Measurements from ENCODE around the gene ZNF821.
A peak's percentile ranks its signal among the peaks of the same experiment; 100 is the strongest.
"Not testable (repeated sequence)": the region's sequence is repeated elsewhere in the genome, so short reads cannot be mapped to it uniquely, and the experiment has no call there.

ZNF821 gene

DNA sequence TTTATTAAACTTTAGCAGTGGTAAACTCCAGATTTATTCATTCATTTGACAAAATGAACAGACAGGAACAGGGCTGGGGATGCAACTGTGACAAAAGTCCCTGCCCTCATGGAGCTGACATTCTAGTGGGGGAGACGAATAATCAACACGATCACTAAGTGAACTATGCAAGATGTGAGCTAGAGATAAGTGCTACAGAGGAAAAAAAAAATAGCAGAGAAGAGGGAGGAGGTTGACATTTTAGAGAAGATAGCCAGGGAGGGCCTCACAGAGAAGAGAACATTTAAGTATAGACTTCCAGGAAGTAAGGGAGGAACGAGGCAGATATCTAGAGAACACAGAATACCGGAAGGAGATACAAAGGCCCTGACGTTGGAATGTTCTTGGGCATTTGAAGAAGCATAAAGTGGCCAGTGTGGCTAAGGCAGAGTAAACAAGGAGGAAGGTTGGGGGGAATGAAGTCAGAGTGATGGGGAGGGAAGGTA, 57.4 kb downstream of the ZNF821 start:
- H3K27ac ChIP-seq, result no peak overlapping the region
- no peak for DNase-seq (ENCODE audit: low read depth, low spot score)

DNA sequence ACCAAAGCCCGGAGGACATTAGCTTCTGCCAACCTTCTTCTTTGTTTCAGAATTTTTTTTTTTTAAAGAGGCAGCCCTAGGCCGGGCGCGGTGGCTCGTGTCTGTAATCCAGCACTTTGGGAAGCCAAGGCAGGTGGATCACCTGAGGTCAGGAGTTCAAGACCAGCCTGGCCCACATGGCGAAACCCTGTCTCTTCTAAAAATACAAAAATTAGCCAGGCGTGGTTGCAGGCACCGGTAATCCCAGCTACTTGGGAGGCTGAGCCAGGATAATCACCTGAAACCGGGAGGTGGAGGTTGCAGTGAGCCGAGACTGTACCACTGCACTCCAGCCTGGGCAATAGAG, 66.9 kb downstream of the ZNF821 start:
- not testable (repeated sequence) for DNase-seq (ENCODE audit: low read depth, low spot score)
- H3K27ac ChIP-seq, result peak overlapping the region; percentile 30

DNA sequence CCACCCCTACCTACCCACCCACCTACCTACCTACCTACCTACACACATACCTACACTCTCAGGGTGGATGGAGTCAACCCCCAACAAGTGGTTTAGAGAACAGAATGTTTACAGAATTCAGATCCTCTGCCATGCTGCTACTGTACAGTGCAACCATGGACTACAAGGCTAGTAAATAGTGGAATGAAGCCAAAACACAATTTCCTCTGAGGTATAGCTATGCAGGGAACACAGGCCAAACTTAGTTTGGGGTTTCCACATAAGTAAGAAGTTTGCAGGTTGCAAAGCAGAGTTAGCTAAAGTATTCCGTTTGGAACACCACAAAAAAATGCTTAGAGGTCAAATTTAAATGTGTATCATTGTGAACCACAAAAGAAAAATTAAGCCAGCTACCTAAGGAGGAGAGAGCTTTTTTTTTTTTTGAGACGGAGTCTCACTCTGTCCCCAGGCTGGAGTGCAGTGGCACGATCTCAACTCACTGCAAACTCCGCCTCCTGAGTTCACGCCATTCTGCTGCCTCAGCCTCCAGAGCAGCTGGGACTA, 72.7 kb downstream of the ZNF821 start:
- DNase-seq (ENCODE audit: low read depth, low spot score), result no peak
- H3K27ac ChIP-seq, result no peak overlapping the region

DNA sequence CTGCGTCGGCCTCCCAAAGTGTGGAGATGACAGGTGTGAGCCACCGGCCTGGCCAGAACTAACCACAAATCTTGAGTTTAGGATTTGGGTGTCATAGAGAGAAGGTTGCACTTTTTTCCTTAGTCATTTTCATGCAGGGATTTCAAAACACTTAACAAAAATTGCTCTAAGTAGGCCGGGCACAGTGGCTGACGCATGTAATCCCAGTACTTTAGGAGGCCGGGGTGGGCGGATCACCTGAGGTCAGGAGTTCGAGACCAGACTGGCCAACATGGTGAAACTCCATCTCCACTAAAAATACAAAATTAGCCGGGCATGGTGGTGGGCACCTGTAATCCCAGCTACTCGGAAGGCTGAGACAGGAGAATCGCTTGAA, 73.8 kb downstream of the ZNF821 start:
- DNase-seq (ENCODE audit: low read depth, low spot score), result not testable (repeated sequence)
- peak overlapping the region; percentile 92 for H3K27ac ChIP-seq

Measured in epithelial cell of prostate (primary cell).